SK-N-SH (cell line): Measurements from ENCODE around the gene TJP3. TPM values are rescaled to one million over a fixed set of nuclear protein-coding genes. Genes with fewer than 3 reads are reported as not detected.

ENCODE experiments used
- CTCF ChIA-PET: fragments of 300-600, 350-600 bp; formaldehyde crosslinking; extraction: SDS; loops from one replicate; lab custom pipeline; 2021; lab: Yijun Ruan, JAX
- POLR2A ChIA-PET: fragments of 350-600 bp; sonication (Branson Sonifier 250); formaldehyde crosslinking; extraction: SDS; loops from one replicate; lab custom pipeline; 2020; ENCODE audit warnings: antibody characterized with exemption, inconsistent platforms; lab: Yijun Ruan, JAX
- DNase-seq: peaks from one replicate; pipeline ENCODE4 v3.0.0; 2012
- H2AFZ ChIP-seq: fragments of 200-600 bp; sonication (generic); 2 replicates; pipeline ENCODE4 v1.8.1; 2016; ENCODE audit warnings: antibody characterized with exemption, mild to moderate bottlenecking, low read depth
- H3F3A ChIP-seq: fragments of 200-600 bp; sonication (generic); replicated peaks from 2 replicates; pipeline ENCODE3; 2016; ENCODE audit warnings: antibody characterized with exemption, mild to moderate bottlenecking; ENCODE audit not compliant: insufficient read depth
- H3K27ac ChIP-seq, 2 experiments: fragments of 200-500 bp in 1 of 2; fragments of 200-600 bp in 1 of 2; sonication (Bioruptor generic) in 1 of 2; sonication (generic), shearing (Covaris generic) in 1 of 2; 2 replicates each; pipeline versions ENCODE4 v1.5.1 to v1.6.1; 2014 to 2016; ENCODE audit warnings: low read depth in 2 of 2, inconsistent platforms in 1 of 2, low read length in 1 of 2, mild to moderate bottlenecking in 1 of 2, mixed read lengths in 1 of 2
- H3K27me3 ChIP-seq: fragments of 200-600 bp; sonication (generic), shearing (Covaris generic); 2 replicates; pipeline ENCODE4 v1.6.1; 2016; ENCODE audit warnings: mixed run types; ENCODE audit not compliant: insufficient read depth
- H3K36me3 ChIP-seq, 2 experiments: fragments of 200-500 bp in 1 of 2; fragments of 200-600 bp in 1 of 2; sonication (Bioruptor generic) in 1 of 2; sonication (generic) in 1 of 2; replicated peaks in 1 of 2; 2 replicates each; pipeline versions ENCODE3 to v1.5.1; 2014 to 2016; ENCODE audit warnings: low read length in 1 of 2, mild to moderate bottlenecking in 1 of 2; ENCODE audit not compliant: insufficient read depth in 2 of 2, control insufficient read depth in 1 of 2
- H3K4me1 ChIP-seq, 2 experiments: fragments of 200-500 bp in 1 of 2; fragments of 200-600 bp in 1 of 2; sonication (Bioruptor generic) in 1 of 2; sonication (generic), shearing (Covaris generic) in 1 of 2; 2 replicates each; pipeline versions ENCODE4 v1.5.1 to v1.6.1; 2014 to 2016; ENCODE audit warnings: low read depth in 1 of 2, low read length in 1 of 2, mixed run types in 1 of 2; ENCODE audit not compliant: insufficient read depth in 2 of 2, control insufficient read depth in 1 of 2
- H3K4me2 ChIP-seq: fragments of 200-600 bp; sonication (generic), shearing (Covaris generic); 2 replicates; pipeline ENCODE4 v1.6.1; 2017; ENCODE audit warnings: mixed run types
- H3K4me3 ChIP-seq, 2 experiments: fragments of 200-500 bp in 1 of 2; fragments of 200-600 bp in 1 of 2; sonication (Bioruptor generic) in 1 of 2; sonication (generic), shearing (Covaris generic) in 1 of 2; 2 replicates each; pipeline versions ENCODE4 v1.5.1 to v1.8.1; 2014 to 2016; ENCODE audit warnings: low read depth in 2 of 2, inconsistent platforms in 1 of 2, low read length in 1 of 2, mild to moderate bottlenecking in 1 of 2, mixed read lengths in 1 of 2, moderate library complexity in 1 of 2
- H3K79me2 ChIP-seq: fragments of 200-600 bp; sonication (generic); 2 replicates; pipeline ENCODE4 v1.8.1; 2017; ENCODE audit warnings: mild to moderate bottlenecking; ENCODE audit not compliant: insufficient read depth
- H3K9ac ChIP-seq: fragments of 200-600 bp; sonication (generic); 2 replicates; pipeline ENCODE4 v1.6.1; 2017; ENCODE audit warnings: mixed run types
- H3K9me2 ChIP-seq: fragments of 200-600 bp; sonication (generic); 2 replicates; pipeline ENCODE4 v1.6.1; 2017; ENCODE audit warnings: mixed run types
- H3K9me3 ChIP-seq: fragments of 200-600 bp; sonication (generic); 2 replicates; pipeline ENCODE4 v1.6.1; 2017; ENCODE audit warnings: mixed run types, mild to moderate bottlenecking, moderate library complexity
- H4K20me1 ChIP-seq: fragments of 200-600 bp; sonication (generic); 2 replicates; pipeline ENCODE4 v1.6.1; 2017; ENCODE audit warnings: mild to moderate bottlenecking, mixed run types; ENCODE audit not compliant: insufficient read depth
- EZH2phosphoT487 ChIP-seq: fragments of 200-600 bp; sonication (generic); IDR thresholded peaks from 2 replicates; pipeline ENCODE4 v1.6.1; 2017; ENCODE audit warnings: low read depth, mixed run types, mild to moderate bottlenecking, antibody characterized with exemption, moderate library complexity, borderline replicate concordance
- FOXM1 ChIP-seq: IDR thresholded peaks from 2 replicates; pipeline ENCODE4 v1.4.0; 2012; ENCODE audit warnings: low read depth, mild to moderate bottlenecking
- GABPA ChIP-seq: IDR thresholded peaks from 2 replicates; pipeline ENCODE4 v1.4.0; 2012; ENCODE audit warnings: low read depth, mild to moderate bottlenecking
- GATA2 ChIP-seq: sonication (generic); formaldehyde crosslinking; IDR thresholded peaks from 2 replicates; pipeline ENCODE4 v1.5.0; 2020; ENCODE audit warnings: mild to moderate bottlenecking, missing genetic modification reagents
- JUND ChIP-seq: IDR thresholded peaks from 2 replicates; pipeline ENCODE4 v1.4.0; 2012
- MXI1 ChIP-seq: IDR thresholded peaks from 2 replicates; pipeline ENCODE4 v1.6.1; 2012; ENCODE audit warnings: mild to moderate bottlenecking, low read depth, low read length, improper control_type of control experiment
- NRF1 ChIP-seq: IDR thresholded peaks from 2 replicates; pipeline ENCODE4 v1.6.1; 2012; ENCODE audit warnings: low read depth, mild to moderate bottlenecking, low read length
- RCOR1 ChIP-seq: fragments of 150-350 bp; IDR thresholded peaks from 2 replicates; pipeline ENCODE4 v1.6.1; 2017; ENCODE audit warnings: antibody characterized with exemption, low read length
- RFX5 ChIP-seq: IDR thresholded peaks from 2 replicates; pipeline ENCODE4 v1.6.1; 2012; ENCODE audit warnings: mild to moderate bottlenecking, improper control_type of control experiment, low read length
- RXRA ChIP-seq: IDR thresholded peaks from 2 replicates; pipeline ENCODE4 v1.4.0; 2012; ENCODE audit warnings: low read depth, mild to moderate bottlenecking, borderline replicate concordance
- SMC3 ChIP-seq: IDR thresholded peaks from 2 replicates; pipeline ENCODE4 v1.6.1; 2012; ENCODE audit warnings: low read depth, low read length, improper control_type of control experiment
- TAF1 ChIP-seq: IDR thresholded peaks from 2 replicates; pipeline ENCODE4 v1.6.1; 2012; ENCODE audit warnings: low read depth, mild to moderate bottlenecking, low read length, moderate library complexity, borderline replicate concordance
- TCF12 ChIP-seq: IDR thresholded peaks from 2 replicates; pipeline ENCODE4 v1.4.0; 2012
- TEAD4 ChIP-seq: IDR thresholded peaks from 2 replicates; pipeline ENCODE4 v1.4.0; 2012; ENCODE audit warnings: mild to moderate bottlenecking, borderline replicate concordance; ENCODE audit not compliant: insufficient read depth
- WGBS: methylation state at CpG from one replicate; pipeline ENCODE4 v1.1.6; 2017; ENCODE audit warnings: low lambda C conversion rate; 5-methylcytosine and 5-hydroxymethylcytosine counted together
- polyA plus RNA-seq, 3 experiments: library from polyadenylated mRNA; depleted of rRNA; stranded (reverse); fragments of >200 nt; gene quantifications; 2 replicates each; pipeline ENCODE4 v1.2.3, GENCODE V29; 2012
- TF ChIP-seq, protein P1 (sequence below): IDR thresholded peaks from 2 replicates; pipeline ENCODE4 v1.4.0; 2012; ENCODE audit warnings: low read depth
- TF ChIP-seq, protein P2 (sequence below): IDR thresholded peaks from 2 replicates; pipeline ENCODE4; 2012
- TF ChIP-seq, protein P3 (sequence below): IDR thresholded peaks from 2 replicates; pipeline ENCODE4 v1.4.0; 2012; ENCODE audit warnings: low read depth, borderline replicate concordance
- TF ChIP-seq, protein P4 (sequence below): IDR thresholded peaks from 2 replicates; pipeline ENCODE4 v1.4.0; 2012; ENCODE audit warnings: low read depth, borderline replicate concordance
- TF ChIP-seq, protein P5 (sequence below): fragments of 150-350 bp; IDR thresholded peaks from 2 replicates; pipeline ENCODE4 v1.6.1; 2017; ENCODE audit warnings: antibody characterized with exemption, low read length, low read depth, borderline replicate concordance

Gene TJP3
- polyA plus RNA-seq, 1 of the 3 experiments (the other 2 are of a cell fraction), result 0.36 TPM

DNA sequence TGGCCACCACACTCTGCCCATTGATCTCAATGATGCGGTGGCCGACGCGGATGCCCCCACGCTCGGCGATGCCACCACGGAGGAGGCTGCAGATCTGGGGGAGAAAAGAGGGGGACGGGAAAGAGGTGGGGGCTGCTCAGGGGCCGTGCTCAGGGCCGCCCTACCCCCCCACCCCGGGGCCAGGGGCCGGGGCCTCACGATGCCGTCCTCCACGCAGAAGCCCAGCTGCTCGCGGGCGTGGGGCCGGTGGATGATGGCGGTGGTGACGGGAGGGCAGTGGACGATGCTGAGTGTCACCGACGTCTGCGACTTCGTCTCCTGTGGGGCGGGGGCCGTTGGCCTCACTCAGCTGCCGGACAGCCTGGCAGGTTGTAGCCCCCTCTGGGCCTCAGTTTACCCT, 43.1 kb downstream of the TJP3 start:
- H3K79me2 ChIP-seq, result no peaks in the 10 kb centered on the region
- no peak overlapping the region for H2AFZ ChIP-seq
- peaks cover 5 to 12% of the 10 kb centered on the region in 2 experiments for H3K36me3 ChIP-seq
- H3K9ac ChIP-seq, result no peak overlapping the region
- H3K9me2 ChIP-seq, result no peaks in the 10 kb centered on the region
- H4K20me1 ChIP-seq, result no peaks in the 10 kb centered on the region
- no peaks in the 10 kb centered on the region for H3F3A ChIP-seq
- TF ChIP-seq TAF1 (no peak), TCF12 (no peak), EZH2phosphoT487 (no peak), RXRA (no peak)
- TF ChIP-seq, protein P1, sequence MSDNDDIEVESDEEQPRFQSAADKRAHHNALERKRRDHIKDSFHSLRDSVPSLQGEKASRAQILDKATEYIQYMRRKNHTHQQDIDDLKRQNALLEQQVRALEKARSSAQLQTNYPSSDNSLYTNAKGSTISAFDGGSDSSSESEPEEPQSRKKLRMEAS, result no peak
- no peaks in the 10 kb centered on the region for H3K4me1 ChIP-seq
- H3K4me3 ChIP-seq, result no peak overlapping the region
- no peaks in the 10 kb centered on the region for H3K27me3 ChIP-seq
- ChIA-PET POLR2A (no interaction called here), CTCF (interaction anchor here (0.7 to 3.4 kb wide), 3 partner anchors 10 to 204 kb away, joined by 3 to 13 read pairs (median 3); partner anchors contain the start of genes APBA3 and MRPL54)
- no peak overlapping the region for H3K27ac ChIP-seq
- H3K9me3 ChIP-seq, result no peaks in the 10 kb centered on the region
- WGBS, result over 99% methylated on average over 21 of the region's 30 CpGs
- no peak for DNase-seq
- H3K4me2 ChIP-seq, result no peak overlapping the region

DNA sequence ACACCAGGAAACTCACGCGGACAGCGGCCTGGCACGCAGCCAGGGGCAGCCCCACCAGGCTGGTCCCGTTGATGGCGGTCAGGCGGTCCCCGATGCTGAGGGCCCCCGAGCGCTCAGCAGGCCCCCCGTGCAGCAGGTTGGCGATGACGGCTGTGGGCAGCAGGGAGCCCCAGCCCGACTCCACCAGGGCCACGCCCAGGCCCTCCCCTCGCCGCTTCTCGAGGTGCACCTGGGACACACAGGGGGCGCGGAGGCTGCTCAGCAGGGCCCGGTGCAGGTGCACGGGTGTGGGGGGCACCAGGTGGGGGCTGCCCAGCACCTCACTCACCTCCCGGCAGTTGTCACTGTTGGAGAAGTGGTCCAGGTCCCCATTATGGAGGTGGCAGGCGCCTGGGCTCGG, 44.3 kb downstream of the TJP3 start:
- no CpG with 5 or more reads among the region's 25 CpGs for WGBS
- Histone ChIP-seq H2AFZ (no peak overlapping the region), H3K4me2 (no peak overlapping the region), H3K27ac (no peak overlapping the region), H3K4me3 (no peak overlapping the region), H3K9me2 (no peaks in the 10 kb centered on the region), H3F3A (no peaks in the 10 kb centered on the region), H3K79me2 (no peaks in the 10 kb centered on the region), H3K27me3 (no peaks in the 10 kb centered on the region), H3K36me3 (peaks cover 5 to 12% of the 10 kb centered on the region in 2 experiments), H3K9ac (no peak overlapping the region), H3K4me1 (no peaks in the 10 kb centered on the region), H4K20me1 (no peaks in the 10 kb centered on the region), H3K9me3 (no peaks in the 10 kb centered on the region)
- CTCF ChIA-PET, result interaction anchor here (1.1 to 3.4 kb wide), 2 partner anchors 9 to 29 kb away, joined by 3 to 13 read pairs; partner anchors contain the start of genes APBA3 and MRPL54
- TF ChIP-seq EZH2phosphoT487, result no peak
- TF ChIP-seq, protein P2, sequence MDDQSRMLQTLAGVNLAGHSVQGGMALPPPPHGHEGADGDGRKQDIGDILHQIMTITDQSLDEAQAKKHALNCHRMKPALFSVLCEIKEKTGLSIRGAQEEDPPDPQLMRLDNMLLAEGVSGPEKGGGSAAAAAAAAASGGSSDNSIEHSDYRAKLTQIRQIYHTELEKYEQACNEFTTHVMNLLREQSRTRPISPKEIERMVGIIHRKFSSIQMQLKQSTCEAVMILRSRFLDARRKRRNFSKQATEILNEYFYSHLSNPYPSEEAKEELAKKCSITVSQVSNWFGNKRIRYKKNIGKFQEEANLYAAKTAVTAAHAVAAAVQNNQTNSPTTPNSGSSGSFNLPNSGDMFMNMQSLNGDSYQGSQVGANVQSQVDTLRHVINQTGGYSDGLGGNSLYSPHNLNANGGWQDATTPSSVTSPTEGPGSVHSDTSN, result no peak
- TF ChIP-seq, protein P3, sequence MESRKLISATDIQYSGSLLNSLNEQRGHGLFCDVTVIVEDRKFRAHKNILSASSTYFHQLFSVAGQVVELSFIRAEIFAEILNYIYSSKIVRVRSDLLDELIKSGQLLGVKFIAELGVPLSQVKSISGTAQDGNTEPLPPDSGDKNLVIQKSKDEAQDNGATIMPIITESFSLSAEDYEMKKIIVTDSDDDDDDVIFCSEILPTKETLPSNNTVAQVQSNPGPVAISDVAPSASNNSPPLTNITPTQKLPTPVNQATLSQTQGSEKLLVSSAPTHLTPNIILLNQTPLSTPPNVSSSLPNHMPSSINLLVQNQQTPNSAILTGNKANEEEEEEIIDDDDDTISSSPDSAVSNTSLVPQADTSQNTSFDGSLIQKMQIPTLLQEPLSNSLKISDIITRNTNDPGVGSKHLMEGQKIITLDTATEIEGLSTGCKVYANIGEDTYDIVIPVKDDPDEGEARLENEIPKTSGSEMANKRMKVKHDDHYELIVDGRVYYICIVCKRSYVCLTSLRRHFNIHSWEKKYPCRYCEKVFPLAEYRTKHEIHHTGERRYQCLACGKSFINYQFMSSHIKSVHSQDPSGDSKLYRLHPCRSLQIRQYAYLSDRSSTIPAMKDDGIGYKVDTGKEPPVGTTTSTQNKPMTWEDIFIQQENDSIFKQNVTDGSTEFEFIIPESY, result no peak
- TF ChIP-seq SMC3, result no peak
- no peak for TF ChIP-seq RFX5
- TF ChIP-seq, protein P4, sequence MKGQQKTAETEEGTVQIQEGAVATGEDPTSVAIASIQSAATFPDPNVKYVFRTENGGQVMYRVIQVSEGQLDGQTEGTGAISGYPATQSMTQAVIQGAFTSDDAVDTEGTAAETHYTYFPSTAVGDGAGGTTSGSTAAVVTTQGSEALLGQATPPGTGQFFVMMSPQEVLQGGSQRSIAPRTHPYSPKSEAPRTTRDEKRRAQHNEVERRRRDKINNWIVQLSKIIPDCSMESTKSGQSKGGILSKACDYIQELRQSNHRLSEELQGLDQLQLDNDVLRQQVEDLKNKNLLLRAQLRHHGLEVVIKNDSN, result no peak
- TF ChIP-seq MXI1, result no peak
- TF ChIP-seq RCOR1, result no peak
- no peak for TF ChIP-seq TEAD4
- no peak for TF ChIP-seq GATA2 (CRISPR knock-in tag)
- no peak for TF ChIP-seq JUND
- TF ChIP-seq TAF1, result no peak
- TF ChIP-seq RXRA, result no peak
- TF ChIP-seq NRF1, result no peak
- TF ChIP-seq, protein P5, sequence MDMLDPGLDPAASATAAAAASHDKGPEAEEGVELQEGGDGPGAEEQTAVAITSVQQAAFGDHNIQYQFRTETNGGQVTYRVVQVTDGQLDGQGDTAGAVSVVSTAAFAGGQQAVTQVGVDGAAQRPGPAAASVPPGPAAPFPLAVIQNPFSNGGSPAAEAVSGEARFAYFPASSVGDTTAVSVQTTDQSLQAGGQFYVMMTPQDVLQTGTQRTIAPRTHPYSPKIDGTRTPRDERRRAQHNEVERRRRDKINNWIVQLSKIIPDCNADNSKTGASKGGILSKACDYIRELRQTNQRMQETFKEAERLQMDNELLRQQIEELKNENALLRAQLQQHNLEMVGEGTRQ, result no peak
- TF ChIP-seq GABPA, result no peak
- TF ChIP-seq FOXM1, result no peak
- no peak for DNase-seq
- POLR2A ChIA-PET, result interaction anchor here (0.9 kb wide), 1 partner anchor 10 kb away, joined by 4 read pairs; the partner anchor contains the start of gene MRPL54
